Measurements from ENCODE around the gene ULK4. TPM values are rescaled to one million over a fixed set of nuclear protein-coding genes. Genes with fewer than 3 reads are reported as not detected.

Gene ULK4
- total and polyA plus RNA-seq, 2 of the 8 experiments (the other 6 are each of a cell fraction or from before 2014, with no cell fraction given), result 3.0 to 10.8 TPM

DNA sequence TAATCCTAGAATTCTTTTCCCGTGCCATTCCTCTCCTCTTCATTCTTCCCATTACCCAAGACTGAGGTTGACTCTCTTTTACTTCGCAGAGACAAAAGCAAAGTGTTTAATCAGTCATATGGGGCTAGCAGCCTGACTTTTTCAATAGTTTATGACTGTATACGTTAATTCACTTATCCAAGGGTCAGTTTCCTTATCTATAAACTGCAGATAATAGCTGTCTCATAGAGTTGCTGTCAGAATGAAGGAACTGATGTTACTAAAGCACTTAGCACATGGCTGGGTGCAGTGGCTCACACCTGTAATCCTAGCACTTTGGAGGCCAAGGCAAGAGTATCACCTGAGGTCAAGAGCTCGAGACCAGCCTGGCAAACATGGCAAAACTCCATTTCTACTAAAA lies 43.5 kb upstream of the ULK4 start:
- Histone ChIP-seq H3K79me2 (ENCODE audit: control insufficient read depth in 1 of 2, insufficient read depth in 2 of 2, low read length in 2 of 2) (no peaks in the 10 kb centered on the region), H2BK15ac (ENCODE audit: low read length) (no peak overlapping the region), H3K4me3 (ENCODE audit: extremely low read depth in 1 of 4, insufficient read depth in 2 of 4, low read depth in 3 of 4, low read length in 4 of 4) (no peak overlapping the region), H3K14ac (ENCODE audit: insufficient read length) (no peak overlapping the region), H2BK120ac (replicated peaks; ENCODE audit: low read depth, low read length) (no peak overlapping the region), H3K9me3 (ENCODE audit: insufficient read depth in 2 of 2, low read depth in 1 of 2, low read length in 1 of 2) (peaks cover 0 to 3% of the 10 kb centered on the region in 2 experiments; a peak in 2 of 4 replicates), H3K56ac (replicated peaks; ENCODE audit: insufficient read length, low read depth, low read length) (no peak overlapping the region), H3K79me1 (ENCODE audit: low read depth, low read length) (no peaks in the 10 kb centered on the region), H3K4me1 (replicated peaks in 1 of 4; ENCODE audit: control insufficient read depth in 3 of 4, insufficient read depth in 4 of 4, low read length in 3 of 4) (no peaks in the 10 kb centered on the region), H3K4ac (replicated peaks; ENCODE audit: insufficient read length, low read depth, low read length) (no peak overlapping the region), H2AFZ (ENCODE audit: low read length) (no peak overlapping the region), H3K18ac (ENCODE audit: extremely low read depth, low read length) (no peak overlapping the region), H3K23me2 (ENCODE audit: low read depth, low read length) (no peaks in the 10 kb centered on the region), H4K5ac (ENCODE audit: insufficient read length, low read depth, low read length) (no peak overlapping the region), H4K20me1 (replicated peaks in 1 of 2; ENCODE audit: control insufficient read depth in 1 of 2, insufficient read depth in 2 of 2, low read length in 2 of 2) (no peaks in the 10 kb centered on the region), H3K23ac (ENCODE audit: insufficient read length) (no peak overlapping the region), H3K36me3 (ENCODE audit: control insufficient read depth in 2 of 4, insufficient read depth in 4 of 4, low read length in 3 of 4) (no peaks in the 10 kb centered on the region), H2BK12ac (ENCODE audit: low read depth, low read length) (no peak overlapping the region), H2AK5ac (ENCODE audit: low read depth, low read length) (no peak overlapping the region), H2BK20ac (ENCODE audit: low read length) (no peak overlapping the region), H3K27me3 (replicated peaks in 1 of 4; ENCODE audit: control insufficient read depth in 3 of 4, extremely low read depth in 1 of 4, insufficient read depth in 3 of 4, low read length in 3 of 4) (no peaks in the 10 kb centered on the region), H4K91ac (replicated peaks; ENCODE audit: insufficient read length, low read length) (no peak overlapping the region), H4K8ac (ENCODE audit: extremely low read depth, insufficient read depth, low read length) (no peak overlapping the region), H3K27ac (ENCODE audit: low read depth, low read length) (no peak overlapping the region), H2BK5ac (ENCODE audit: low read depth, low read length) (no peak overlapping the region), H3K4me2 (ENCODE audit: insufficient read depth in 1 of 2, low read depth in 2 of 2, low read length in 2 of 2) (no peak overlapping the region), H3K9ac (replicated peaks in 1 of 4; ENCODE audit: extremely low read depth in 1 of 4, low read depth in 3 of 4, low read length in 3 of 4) (no peak overlapping the region)
- POLR2A ChIA-PET (ENCODE audit: partially characterized antibody), result no interaction called here
- no peak for TF ChIP-seq BCL11A (IDR thresholded peaks at IDR 0.05; ENCODE audit: low read depth in 2 of 2, low read length in 2 of 2)
- WGBS, 2 experiments (ENCODE audit: extremely low coverage in 1 of 2, insufficient coverage in 1 of 2, insufficient read length in 1 of 2, insufficient replicate concordance in 2 of 2, low coverage in 1 of 2, low lambda C conversion rate in 2 of 2, missing lambda C conversion rate in 1 of 2), result 86% methylated on average over 4 of the region's 4 CpGs; no CpG with 5 or more reads in 1 of the 2 experiments
- no peak for FAIRE-seq
- CTCF ChIA-PET (ENCODE audit: partially characterized antibody), result interaction anchor here (0.6 to 1.3 kb wide), 5 partner anchors 9 to 1116 kb away, joined by 3 to 5 read pairs (median 3); no protein-coding TSS in a partner anchor
- DNase-seq (ENCODE audit: low read depth in 1 of 2, low spot score in 2 of 2), result no peak

All from H1 (cell line).